ENCODE data around the gene TRMT1.
A peak's percentile ranks its signal among the peaks of the same experiment; 100 is the strongest.

The TRMT1 gene

DNA sequence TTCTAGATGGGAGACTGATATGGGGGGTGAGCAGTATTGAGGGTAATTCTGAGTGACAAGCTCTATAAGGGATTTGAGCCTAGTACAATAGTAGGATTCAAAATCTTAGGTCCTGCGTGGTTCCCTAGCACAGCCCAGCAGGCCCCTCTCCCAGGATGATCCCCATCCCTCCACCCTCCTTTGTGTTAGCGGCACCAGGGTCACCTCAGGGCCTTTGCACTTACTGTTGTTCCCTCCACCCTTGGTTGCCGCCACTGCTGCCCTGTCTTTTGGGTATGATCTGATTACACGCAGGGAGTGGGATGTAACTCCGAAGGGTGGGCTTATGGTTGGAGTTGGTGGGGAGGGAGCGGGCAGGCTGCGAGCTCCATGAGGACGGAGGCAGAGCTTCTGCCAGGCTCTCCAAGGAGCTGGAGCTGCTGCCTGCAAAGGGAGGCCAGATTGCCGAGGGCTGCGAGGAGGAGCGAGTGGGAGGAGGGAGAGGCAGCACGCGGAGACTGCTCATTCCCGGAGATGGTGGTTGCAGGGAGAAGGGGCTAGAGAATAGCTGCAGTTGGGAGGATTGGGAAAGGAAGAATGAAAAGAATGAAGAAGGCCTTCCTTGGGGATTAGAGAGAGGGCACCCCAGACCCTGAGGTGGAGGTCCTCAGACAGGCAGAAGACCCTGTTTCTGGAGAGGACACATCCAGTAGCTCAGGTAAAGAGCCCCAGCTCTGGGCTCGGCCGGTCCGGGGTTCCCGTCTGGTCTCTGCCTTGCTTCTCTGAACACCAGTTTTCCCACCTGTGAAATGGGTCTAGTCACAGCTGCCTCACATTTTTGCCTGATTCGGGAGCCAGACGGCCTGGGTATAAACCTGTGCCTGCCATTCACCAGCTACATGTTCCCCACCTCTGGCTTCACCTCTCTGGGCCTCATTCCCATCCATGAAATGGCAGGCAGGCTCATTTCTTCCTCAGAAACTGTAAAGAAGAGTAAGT lies 6.7 kb upstream of the TRMT1 start:
- DNase-seq = no peak

DNA sequence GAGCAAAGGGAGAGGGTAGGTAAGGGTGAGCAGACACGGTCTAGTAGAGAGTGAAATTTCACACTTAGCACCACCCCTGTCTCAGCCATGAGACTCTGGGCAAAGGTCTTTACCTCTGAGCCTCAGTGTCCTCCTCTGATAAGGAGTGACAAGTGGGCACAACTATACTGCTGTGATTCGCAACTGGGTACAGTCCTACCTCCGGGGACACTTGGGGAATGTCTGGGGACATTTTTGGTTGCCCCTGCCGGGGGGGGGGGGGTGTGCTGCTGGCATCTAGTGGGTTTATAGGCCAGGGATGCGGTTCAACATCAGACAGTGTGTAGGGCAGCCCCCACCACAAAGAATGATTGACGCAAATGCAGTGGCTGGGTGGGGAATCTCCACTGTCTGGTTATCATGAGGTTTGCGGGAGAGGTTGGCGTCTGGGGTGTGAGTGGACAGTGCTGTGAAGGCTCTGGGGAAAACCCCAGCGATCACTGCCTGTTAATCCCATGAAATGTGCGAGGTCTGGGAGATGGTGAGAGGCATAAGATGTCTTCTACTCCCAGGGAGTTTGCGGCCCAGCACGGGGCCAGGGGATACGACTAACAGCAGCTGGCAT lies 5.8 kb upstream of the TRMT1 start:
- DNase-seq = no peak

DNA sequence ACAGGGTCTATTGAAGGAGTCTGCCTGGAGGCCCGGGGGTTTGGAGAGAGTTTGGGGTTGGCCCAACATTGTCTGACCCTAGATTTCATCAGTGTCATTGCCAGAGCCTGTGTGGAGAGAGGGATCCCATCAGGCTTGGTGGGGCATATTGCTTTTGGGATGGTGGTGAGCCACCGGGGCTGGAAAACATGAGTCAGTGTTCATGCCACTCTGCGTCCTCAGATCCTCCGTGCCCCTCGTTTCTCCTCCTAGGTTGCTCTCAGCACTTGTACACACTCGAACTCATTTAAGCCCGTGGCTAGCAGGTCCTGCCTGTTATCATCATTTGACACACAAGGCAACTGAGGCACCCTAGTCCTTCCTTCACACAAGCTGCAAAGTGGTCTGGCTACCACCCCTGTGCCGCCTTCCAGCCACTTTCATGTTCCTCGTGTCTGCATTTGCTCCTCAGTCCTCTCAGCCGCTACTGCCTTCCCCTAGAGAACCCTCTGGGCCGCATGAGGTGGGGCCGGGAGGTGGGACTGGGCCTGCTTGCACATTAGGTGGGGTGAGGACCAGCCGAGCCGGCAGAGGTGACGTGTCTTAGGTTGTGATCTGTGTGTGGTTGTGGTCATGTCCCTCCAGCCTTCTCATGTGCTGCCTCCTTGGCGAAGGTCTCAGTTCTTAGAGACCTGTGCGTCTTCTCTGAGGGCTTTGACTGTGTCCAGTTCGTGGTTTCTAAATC lies 5.2 kb upstream of the TRMT1 start:
- DNase-seq = no peak

DNA sequence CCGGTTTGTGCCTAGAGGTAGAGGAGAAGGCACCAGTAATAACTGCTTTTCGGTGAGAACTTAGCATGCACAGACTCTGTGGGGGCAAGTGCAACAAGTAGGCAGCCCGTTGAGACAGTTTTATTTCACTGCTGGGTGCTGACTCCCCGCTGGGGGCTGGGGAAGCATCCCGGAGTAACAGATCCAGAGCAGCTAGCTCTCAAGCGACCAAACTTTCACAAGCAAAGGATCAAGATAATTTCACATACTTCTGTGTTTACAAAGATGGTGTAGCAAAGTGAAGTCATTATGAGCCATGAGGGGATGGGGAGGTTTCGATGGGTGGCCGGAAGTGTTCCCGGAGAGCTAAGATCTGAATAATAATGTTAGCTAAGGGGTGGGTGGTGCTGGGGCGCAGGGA lies 4.3 kb upstream of the TRMT1 start:
- no peak for DNase-seq

DNA sequence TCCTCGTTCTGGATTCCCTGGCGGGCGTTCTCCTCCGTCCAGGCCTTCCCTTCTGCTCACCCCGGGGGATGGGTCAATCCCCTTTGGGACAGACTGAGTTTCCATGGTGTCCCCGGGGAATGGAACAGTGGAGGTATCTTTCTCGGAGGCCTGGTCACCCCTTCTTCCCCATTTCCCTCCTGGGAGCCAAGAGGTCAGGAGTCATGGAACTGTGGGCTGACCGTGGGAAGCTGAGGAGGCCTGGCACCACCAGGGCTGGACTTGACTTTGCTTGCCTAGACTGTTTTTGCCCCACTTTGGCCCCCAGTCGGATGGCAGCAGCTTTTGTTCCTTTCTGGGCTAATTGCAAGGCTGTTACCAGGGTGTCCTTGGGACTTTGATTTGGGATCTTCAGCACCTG lies 3.5 kb upstream of the TRMT1 start:
- no peak for DNase-seq

DNA sequence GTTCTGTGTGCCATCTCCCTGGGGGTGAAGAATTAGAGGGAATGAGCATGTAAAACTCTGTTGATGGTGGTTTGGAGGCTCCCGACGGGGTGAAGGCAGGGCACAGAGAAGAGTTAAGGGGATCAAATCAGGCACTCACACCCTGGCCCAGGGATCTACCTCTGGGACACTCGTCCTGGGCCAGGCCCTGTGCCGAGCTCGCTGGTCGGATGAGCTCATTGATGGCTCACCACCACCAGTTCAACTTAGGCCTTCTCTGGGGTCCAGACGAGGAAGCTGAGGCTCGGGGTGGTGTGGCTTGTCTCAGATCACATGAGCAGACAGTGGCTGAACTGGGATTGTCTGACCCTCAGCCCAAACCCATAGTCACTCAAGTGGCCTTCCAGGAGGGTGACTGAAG lies 3.1 kb upstream of the TRMT1 start:
- DNase-seq = no peak

DNA sequence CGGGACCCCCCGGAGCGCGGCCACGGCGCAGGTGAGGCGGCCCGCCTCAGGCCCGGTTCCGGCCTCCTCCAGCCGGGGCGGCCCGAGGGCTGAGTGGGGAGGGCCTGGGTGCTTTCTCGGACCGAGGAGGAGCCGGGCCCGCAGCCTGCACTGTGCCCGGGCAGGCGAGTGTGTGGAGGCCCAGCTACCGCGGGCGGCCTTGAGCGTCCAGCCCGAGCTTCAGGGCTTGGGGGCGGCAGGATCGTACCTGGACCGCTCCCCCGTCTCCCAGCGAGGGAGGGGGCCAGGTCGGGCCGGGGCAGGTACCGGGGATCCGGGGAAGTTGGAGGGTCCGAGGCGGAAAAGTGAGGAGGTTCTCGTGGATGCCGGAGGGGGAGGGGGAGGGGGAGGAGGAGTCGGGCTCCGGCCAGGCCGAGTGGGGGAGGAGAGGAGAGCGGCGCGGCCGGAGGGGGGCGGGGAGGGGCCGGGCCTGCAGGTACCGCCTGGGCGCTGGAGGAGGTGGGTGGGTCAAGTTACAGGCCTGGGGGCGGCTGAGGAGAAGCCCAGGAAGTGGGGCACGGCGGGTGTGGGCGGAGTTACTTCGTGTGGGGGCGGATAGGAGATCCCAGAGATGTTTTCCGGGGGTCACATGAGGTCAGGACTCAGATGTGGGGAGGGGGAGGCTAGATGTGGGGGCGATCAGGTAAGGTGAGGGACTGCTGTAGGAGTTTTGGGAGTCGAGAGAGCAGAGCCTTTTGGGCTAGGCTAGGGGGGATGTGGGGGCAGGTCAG lies 2.1 kb upstream of the TRMT1 start:
- DNase-seq = no peak

DNA sequence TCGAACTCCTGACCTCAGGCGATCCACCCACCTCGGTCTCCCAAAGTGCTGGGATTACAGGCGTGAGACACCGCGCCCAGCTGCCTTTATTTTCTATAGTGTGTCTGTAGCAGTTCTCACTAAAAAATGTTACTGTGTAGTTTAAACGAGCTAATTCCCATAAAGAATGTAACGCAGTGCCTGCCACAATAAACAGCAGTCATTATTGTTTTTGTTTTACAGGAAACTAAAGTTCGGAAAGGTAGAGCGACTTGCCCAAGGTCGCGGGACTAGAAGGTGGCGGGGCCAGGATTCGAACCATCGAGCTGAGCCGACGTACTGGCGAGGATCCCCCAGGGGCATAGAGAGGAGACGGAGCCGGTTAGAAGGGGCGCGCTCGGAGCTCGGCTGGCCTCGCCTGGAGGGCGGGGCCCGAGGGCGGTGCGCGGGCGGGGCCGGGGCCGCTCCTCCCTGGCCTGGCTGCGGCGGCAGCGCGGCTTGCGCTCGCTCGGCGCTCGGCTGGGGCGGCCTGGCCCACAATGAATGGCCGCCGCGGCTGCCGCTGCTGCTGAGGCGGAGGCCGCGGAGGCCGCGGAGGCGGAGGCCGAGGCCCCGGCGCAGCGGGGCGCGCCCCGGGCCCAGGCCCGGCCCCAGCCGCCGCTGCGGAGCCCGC lies 1.4 kb upstream of the TRMT1 start, which contains the start of gene NACC1:
TSS of gene NACC1 (plus strand) at position 493 of the 652 bp plus-strand sequence. CDS start 16,944 bp downstream, outside the sequence.
- peak; percentile 67 to 91 (median 70) for DNase-seq

DNA sequence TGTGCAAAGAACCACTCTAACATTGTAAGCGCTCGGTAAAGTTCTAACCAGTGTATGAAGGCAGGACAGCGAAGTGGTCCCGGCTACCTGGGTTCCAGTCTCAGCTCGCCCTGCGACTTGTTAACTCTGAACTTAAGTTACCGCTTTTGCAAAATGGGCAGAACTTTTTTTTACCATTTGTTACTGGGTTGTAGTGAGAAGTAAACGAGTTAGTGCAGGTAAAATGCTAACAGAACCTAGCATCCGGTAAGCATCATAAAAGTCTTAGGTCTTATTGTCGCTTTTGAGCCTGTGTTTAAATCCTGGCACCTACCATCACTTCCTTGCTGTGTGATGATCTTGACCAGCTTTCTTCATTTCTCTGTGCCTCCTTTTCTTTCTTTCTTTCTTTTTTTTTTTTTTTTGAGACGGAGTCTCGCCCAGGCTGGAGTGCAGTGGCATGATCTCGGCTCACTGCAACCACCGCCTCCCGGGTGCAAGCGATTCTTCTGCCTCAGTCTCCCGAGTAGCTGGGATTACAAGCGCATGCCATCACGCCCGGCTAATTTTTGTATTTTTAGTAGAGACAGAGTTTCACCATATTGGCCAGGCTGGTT lies 734 bp upstream of the TRMT1 start:
- no peak for DNase-seq

DNA sequence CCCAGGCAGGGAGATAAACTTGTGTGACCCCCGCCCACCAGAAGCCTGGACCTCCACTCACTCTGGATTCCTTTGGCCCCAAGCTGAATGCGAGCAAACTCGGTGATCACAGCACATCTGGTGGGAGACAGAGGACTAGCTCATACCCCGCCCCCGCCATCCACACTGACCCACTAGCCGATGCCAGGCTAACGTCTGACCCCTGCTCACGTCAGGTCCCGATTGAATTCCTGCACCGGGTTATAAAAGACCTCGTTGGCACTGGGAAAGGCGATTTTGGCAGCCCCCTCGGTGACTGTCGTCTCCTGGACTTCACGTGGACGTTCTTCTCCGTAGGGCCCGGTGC lies 631 bp downstream of the TRMT1 start:
- no peak for DNase-seq

DNA sequence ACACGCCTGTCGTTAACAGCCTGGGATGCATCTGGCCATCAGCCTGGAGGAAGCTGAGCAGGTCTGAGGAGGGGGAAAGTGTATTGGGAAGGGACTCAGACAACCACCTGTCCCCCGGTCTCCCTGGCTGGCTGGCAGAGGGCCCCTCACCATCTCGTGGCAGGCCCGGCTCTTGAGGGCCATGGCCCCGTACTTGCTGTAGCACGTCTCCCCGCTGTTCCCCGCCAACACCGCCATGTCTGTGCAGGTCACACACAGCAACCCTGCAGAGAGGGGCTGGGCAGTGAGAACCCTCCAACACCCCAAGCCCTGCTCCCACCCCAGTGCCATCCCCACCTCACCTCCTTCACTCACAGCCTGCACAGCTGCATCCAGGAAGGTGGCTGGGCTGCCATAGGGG lies 4.0 kb downstream of the TRMT1 start:
- no peak for DNase-seq

DNA sequence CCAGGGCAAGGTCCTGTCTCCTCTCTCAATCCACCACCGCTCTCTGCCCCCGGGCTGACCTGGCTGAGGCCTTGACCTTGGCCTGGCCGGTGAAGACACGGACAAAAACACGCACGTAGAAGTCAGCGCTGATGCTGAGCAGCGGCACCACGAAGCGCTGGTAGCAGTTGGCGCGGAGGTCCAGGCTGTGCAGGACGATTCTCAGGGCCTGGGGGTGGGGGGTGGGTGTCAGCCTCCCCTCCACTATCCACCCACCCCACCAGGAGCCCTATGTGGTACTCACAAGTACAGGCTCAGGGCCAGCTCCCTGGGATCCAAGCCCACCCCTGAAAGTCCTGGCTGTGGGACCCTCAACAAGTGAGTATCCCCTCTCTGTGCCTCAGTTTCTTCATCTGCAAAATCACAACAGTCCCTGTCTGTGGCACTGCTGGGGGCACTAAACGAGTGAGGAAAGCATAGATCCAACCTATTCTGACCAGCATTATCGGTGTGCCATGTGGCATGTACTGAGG lies 6.4 kb downstream of the TRMT1 start:
- DNase-seq = no peak

DNA sequence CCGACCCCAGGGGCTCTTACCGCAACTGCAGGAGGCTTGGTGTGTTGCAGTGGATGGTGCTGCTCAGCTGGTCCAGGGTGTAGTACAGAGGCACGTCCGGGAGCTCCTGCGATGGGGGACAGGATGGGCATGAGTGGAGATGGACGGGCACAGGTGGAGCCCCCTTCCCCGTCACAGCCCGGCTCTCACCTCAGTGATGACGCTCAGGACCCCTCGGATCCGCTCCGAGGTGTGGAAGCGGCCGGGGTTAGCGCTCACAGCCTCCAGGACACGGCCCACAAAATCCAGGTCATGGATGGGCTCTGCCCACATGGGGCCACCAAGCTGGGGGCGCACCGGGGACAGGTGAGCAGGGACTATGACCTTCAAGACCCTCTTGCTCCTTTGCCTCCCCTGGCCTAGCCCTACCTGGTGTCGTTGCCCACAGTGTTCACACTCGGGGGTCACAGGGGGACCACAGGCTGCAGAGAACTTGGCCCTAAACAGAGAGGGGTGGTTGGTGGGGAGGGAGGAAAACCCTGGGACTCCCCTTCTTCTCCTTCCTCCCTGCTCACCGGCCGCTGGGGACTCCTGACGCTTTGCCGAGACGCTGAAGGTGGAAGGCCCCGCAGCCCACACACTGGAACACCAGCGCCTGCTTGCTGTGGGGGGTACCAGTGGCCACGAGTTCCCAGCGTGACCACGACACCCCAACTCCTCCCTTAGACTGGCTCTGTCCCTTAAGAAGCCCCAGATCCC lies 7.0 kb downstream of the TRMT1 start:
- no peak for DNase-seq

DNA sequence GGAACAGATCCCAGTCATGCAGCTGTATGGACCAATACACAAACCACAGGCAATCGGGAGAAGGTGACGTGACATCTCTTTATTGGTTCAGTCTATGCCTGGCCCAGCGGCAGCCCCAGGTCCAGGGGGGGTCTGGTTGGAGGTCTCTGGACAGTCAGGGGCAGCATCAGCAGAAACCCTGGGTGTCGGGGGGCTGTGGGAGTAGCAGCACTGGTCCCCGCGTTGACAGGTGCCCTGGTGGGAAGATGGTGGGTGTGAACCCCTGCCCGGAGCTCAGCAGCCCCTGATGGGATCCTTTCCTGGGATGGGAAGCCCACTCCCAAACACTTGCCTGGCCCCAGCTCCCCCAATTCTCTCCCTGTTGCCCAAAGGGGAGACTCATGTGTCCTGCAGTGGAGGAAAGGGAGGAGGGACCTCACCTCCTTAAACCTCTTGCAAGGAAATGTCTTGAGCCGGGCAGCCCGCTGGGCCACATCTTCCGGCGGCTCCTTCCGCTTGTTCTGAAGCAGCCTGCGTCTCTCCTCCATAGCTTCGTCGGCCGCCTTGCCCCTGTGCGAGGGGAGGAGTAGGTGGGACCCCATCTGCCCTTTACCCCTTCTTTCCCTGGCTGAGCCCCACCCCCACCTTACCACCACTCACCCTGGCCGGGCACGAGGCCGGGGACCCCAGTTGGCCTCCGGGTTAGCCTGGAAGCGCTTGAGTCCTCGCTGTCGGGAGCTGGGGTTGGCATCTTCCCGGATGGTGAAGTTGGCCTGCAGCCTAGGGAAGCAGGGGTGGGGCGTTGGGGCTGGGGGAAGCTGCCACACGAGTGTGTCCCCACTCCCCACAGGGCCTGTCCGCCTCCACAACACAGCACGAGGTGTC lies 11.5 kb downstream of the TRMT1 start:
- peak in 1 of 4 experiments; percentile 30 for DNase-seq

DNA sequence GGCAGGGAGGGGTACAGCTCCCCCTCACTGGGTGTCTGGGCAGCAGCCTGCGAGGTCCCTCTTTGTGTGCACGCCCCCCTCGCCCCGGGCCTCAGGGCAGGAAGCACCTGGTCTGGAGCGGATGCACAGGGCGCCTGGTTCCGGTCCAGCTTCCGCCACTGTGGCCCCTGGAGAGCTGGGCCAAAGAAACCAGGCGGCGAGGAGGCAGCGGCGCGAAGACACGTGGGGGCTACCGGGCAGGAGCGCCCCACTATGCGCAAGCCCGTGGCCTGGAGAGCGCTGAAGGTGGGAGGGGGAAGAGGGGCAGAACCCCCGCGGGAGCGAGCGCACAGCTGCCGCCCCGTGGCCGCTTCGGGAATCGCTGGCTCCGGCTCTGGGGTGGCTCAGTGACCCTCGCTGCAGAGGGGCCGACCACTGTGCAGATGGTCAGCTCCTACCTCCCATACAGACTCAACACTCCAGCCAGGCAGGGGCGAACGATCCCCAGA lies 12.1 kb downstream of the TRMT1 start:
- peak; percentile 40 to 62 (median 42) for DNase-seq

DNA sequence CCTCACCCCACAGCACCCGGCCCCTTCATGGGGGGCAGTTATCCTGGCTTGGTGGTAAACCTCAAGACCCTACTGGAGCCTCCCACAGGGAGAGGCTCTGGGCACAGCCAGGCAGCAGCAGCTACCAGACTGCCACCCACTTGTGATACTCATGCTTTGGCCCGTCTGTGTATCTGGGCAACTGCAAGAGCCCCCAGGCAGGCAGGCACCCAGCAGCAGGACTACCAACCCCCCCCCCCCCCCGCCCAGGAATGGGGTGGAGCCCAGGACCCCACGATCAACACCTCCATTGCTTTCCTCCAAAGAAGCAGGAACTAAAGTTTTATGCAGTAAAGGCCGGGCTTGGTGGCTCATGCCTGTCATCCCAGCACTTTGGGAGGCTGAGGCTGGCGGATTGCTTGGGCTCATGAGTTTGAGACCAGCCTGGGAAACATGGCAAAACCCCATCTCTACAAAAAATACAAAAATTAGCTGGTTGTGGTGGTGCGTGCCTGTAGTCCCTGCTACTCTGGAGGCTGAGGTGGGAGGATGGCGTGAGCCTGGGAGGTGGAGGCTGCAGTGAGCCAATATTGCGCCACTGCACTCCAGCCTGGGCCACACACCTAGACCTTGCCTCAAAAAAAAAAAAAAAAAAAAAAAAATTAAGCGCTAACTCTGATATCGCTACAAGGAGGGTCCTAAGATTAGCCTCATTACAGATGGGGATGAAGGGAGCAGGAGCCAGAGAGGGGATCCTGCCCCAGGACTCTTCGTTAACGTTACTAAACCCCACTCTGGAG lies 12.8 kb downstream of the TRMT1 start:
- no peak for DNase-seq

DNA sequence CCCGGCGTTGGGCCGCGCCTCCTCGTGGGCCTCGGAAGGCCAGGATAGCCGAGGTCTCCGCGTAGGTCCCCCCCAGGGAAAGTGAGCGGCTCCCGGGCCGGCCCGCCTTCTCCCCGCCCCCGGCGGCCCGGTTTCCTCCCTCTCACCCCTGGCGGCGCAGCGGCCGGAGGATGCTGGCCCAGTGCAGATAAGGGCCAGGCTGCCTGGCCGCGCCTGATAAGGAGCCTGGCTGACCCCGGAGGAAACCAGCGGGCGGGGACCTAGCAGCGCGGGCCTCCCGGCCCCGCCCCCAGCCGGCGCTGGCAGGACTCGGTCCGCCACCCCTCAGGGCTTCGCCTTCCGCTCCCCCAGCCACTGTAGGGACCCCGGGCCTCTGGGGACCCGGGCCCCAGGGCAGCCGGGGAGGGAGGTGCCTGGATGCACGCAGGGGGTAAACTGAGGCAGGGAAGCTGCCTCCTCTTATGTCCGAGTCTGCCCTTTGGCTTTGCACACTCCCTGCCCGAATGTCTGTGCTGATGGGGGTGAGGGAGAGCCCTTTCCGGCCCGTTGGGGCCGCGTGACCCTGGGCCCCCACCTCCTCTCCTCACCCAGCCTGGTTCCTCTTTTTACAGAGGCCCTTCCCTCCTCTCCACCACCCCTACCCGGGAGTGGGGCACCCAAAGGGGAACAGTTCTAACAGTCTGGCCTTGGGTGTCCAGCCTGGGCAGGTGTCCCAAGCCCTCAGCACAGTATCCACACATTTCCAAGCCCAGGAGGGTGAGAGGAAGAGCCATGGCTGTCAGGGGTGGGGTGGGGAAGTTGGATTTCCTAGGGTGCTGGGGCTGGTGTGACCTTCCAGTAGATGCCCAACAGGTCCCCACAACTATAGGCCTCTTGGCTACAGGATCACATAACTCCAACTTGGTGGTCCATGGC lies 13.6 kb downstream of the TRMT1 start, which contains the start of gene LYL1:
TSS of gene LYL1 (minus strand) at position 193 of the 915 bp plus-strand sequence. CDS start 1,687 bp downstream, outside the sequence.
- DNase-seq = no peak

DNA sequence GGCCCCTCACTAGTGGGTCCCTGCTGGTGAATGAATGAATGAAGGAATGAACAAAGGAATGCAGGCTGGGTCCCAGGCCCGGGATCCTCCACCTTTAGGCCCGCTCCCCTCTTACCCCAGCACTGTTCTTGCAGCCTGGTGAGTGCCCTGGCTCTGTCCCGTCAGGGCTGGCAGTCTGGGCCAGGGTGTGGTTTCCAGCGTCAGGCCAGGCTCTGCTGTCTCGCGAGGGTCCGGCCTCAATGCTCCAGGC lies 14.2 kb downstream of the TRMT1 start:
- DNase-seq = no peak
